Hematopoietic multipotent progenitor cell (in vitro differentiated cells): ENCODE results near the gene TRPM8. TPM values are rescaled to one million over a fixed set of nuclear protein-coding genes. Genes with fewer than 3 reads are reported as not detected.
A peak's percentile ranks its signal among the peaks of the same experiment; 100 is the strongest.

Source experiments
- DNase-seq, 3 donors: peaks; one replicate each; pipeline ENCODE4 v3.0.0-alpha.2; 2011 to 2015; ENCODE audit warnings: low read depth in 2 of 3, low spot score in 2 of 3
- total RNA-seq: library from RNA; depleted of rRNA; stranded (reverse); fragments of >200 nt; gene quantifications from one replicate; pipeline ENCODE4 v1.2.3, GENCODE V29; 2012

Gene TRPM8
- total RNA-seq, 1 donor, result not detected

GRCh38 chr2:233972941-233973575 is 55.9 kb downstream of the TRPM8 start:
- DNase-seq, result no peak

DNA sequence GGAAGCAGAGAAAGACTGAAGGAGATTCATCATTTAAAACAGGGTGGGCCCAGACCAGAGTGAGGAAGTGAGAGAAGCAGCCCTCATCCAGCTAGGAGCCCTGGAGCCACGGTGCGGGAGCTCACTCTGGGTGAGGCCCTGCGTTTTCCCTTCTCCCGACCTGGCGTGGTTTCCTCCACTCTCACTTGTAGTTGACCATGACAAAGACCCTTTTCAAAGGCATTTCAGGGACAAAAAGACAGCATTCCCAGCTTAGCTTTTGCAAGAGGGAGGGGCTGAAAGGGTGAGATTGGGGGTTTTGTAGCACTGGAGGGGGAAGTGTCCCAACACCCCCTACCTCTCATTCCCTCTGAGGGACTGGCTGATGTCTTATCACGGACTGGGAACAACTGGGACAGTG is 56.6 kb downstream of the TRPM8 start:
- no peak for DNase-seq

- DNase-seq, result peak in 2 of 3 donors; percentile 5 to 13
Measured at GRCh38 chr2:233974530-233975071, 57.4 kb downstream of the TRPM8 start.

- DNase-seq, result no peak
Measured at GRCh38 chr2:233976087-233976486, 58.9 kb downstream of the TRPM8 start.

DNA sequence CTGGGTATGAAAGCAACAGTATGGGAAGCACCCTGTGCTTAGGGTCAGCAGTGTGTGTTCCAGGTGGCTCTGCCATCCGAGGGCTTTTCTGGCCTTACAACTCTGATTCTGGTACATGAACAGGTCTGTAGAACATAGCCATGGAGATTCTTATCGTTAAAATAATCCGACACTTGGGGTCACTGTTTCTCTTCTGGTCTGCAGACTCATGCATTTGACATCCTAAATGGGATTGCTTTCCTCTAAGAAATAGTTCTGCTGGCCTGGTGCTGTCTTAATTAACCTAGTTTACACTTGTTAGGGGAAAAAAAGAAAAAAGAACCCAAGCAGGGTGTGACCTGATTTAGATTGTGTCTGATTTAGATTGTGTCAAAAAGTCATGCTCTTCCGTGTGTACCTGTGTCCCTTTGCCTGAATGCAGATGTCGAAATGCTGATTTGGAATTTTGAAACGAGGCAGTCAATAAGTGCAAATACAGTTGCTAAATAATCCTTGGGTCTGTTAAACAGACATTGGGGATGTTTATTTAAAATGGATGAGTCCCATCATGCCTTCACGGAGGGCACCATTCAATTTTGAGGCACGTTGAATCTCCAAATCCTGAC is 59.6 kb downstream of the TRPM8 start:
- DNase-seq, result peak; percentile 32 to 68 (median 37)

DNA sequence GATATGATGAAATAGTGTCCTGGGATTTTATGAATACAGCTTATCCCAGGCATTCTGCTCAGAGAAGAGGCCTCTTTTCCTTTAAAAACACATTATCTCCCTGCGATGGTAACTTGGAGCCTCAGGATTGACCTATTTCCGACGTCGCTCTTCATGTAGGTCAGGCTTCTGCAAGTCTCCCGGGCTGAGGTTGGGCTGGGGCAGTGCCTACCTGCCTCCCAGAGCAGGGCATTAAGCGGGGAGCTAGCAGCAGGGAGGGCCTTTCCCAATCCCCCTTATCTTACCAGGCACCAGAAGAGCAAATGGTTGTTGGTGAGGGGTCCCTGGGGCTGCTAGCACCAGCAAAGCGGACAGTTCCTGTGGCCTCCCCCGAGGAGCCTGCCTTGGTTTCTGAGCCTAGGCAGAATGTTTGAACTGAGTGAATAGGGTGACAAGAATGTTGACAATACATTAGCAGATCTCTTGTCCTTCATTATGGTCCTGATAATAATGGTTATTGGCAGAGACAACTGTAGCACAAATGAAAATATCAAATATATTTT is 60.2 kb downstream of the TRPM8 start:
- no peak for DNase-seq

- no peak for DNase-seq
Measured at GRCh38 chr2:233979748-233980147, 62.6 kb downstream of the TRPM8 start.

DNA sequence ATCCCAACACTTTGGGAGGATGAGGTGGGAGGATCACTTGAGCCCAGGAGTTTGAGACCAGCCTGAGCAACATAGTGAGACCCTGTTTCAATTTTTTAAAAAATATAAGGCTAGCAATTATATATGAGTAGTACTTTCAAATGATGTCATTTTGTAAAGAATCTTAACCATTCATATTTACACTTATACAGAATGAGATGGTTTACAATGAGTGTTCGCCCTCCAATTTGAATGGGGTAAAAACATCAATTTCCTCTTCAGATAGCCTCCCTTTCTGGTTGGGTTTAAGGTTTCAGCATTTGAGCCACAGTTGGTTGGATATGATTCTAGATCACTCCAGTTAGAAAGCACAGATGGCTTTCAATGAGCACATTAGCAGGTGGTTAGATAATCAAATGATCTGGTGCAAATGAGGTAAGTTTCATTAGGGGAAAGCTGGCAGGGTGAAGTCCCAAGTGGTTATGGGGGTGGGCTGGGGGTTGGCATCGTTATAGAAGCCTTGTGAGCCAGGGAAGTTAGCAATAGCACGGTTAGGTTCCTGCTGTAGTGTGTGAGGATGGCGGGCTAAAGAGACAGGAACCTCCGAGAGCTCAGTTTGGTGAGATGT is 63.9 kb downstream of the TRPM8 start:
- no peak for DNase-seq

DNA sequence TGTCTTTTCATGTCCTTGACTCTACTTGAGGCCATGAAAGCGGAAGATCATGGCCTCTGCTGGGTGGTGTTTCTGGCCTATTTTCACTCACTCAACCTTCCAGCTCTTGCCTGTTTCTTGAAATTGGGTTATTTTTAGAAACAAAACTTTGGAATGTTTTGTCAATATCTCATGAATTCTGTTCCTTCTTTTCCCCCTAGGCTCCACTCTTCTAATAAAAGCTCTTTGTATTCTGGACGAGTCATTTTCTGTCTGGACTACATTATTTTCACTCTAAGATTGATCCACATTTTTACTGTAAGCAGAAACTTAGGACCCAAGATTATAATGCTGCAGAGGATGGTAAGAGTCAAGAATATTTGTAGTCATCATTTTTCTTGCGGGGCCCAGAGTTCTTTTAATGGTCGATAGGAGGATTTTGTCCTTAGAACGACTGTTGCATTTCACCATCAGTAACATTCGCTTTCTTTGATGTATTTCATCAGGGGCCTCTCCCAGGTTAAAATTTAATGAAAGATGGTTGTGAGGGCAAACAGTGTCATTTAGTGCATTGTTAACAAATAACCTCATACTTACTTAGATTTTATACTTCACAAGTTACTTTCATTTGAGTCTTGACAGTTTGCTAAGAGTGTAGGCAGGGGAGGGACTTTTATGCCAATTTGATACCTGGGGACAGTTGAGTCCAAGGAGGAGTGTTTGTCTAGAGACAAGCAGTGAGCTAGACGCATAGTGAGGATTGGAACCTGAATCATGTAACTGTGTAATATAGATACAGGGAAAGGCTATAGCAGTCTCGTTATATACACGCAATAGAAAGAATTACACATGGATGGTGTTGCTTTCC is 64.6 kb downstream of the TRPM8 start:
- DNase-seq, result no peak

DNA sequence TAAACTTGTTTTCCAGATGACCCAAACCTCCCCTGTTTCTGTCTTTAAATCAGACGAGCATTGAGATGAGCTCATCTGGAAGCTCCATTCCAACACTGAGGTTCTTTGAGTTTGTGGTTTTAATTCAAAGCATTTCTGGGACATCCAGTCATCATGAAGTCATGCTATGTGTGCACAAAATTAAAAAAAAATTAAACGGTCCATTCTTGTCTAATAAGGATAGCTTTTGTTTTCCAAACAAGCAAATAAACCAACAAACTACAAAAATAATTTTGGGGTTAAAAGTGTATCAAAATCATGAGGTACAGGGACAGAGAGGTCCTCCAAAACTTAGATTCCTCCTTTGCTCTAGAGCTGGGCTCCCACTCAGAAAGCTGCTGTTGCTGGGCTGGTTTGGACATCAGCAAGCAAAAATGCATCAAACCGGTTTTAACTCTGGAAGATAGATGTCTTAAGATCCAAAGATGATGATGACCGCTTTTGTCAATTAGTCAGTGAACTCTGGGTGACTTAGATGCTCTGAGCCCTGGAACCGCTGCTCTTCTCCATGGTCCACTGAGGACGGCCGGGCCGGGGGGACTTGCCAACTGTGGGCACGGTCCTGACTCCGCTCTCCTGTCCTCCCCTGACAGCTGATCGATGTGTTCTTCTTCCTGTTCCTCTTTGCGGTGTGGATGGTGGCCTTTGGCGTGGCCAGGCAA is 65.4 kb downstream of the TRPM8 start:
- no peak for DNase-seq

DNA sequence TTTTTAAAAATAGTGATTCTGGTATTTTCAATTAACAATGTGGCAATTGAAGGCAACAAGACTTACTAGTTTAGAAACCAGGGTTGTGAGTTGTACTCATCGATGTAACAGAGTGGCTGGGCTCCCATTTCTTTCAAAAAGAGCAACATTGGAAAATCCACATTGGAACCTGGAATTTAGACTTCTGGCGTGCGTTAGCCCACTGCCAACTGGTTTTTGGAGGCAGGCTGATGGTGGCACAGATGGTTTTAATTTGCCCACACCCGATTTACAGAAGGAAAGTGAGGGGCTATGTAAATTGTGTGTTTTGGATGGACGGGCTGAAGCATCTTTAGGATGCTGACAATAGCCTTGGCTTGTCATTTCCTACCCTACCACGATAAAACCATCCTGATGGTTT is 66.3 kb downstream of the TRPM8 start:
- no peak for DNase-seq

DNA sequence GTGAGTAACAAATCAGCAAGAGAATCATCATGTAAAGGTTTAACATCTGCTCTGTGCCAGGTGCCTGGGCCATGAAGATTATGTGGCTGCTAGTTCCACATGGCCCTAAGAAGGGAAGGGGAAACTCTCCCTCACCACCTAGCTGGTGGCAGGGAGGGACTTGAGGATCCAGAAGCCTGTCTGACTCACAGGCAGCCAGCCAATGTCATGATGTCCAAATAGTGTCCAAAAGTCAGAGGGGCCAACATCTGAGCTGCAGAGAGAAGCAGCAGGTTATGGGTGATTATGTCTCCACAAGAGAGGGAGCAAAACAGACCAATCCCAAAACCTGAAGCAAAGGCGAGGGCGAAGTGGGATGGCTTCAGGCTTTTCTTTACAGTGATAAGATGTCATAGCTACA is 71.4 kb downstream of the TRPM8 start:
- no peak for DNase-seq

GRCh38 chr2:233989221-233989858 is 72.2 kb downstream of the TRPM8 start:
- no peak for DNase-seq

GRCh38 chr2:233990261-233990798 is 73.2 kb downstream of the TRPM8 start:
- peak in 1 of 3 donors; percentile 35 for DNase-seq

GRCh38 chr2:233991196-233991595 is 74.0 kb downstream of the TRPM8 start:
- no peak for DNase-seq

DNA sequence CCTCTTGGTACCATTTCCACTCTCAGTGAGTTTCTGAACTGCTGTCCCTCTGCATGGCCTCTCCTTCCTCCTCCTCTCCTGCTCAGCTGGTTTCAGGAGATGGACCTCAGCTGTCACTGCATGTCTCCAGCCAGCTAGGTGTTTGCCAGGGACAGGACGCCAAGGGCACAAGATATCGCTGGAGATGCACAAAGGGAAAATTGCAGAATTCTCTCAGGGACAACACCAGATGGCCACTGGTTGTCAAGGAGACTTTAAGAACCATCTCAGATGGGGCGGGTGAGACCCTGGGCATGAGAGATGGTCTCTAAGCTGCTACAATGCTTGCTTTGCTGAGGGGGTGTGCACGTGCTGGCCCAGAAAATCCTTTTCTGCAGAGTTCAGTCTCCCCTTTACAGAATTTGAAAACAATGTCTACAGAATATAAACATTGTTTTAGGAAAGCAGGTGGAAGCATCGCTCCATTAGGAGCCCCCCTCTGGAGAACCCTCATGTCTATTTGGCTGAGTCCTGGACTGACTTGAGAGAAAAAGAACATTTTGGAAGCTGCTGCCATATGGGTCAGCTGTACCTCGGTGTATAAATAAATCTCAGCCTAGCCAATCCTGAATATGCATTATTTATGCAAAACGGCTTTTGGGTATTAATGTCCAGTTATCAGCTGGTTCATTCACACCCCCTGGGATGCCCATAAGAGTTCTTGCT is 75.5 kb downstream of the TRPM8 start:
- no peak for DNase-seq

DNA sequence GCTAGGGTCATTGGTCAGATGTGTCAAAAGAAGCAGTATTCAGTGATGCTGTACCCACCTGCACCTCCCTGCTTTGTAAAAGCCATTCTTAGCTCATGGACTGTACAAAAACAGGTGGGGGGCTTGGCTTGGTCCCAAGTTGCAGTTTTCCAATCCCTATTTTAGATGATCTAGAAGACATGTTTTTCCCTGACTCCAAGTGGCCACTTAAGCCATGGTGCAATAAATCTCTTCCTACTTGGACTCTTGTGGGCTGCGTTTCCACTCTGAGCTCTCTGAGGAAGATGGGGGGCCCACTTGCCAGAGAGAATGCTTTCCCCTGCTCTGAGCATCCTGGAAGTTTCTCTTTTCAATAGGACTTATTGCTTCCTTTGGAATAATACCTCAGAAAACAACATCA is 76.3 kb downstream of the TRPM8 start:
- DNase-seq, result no peak

DNA sequence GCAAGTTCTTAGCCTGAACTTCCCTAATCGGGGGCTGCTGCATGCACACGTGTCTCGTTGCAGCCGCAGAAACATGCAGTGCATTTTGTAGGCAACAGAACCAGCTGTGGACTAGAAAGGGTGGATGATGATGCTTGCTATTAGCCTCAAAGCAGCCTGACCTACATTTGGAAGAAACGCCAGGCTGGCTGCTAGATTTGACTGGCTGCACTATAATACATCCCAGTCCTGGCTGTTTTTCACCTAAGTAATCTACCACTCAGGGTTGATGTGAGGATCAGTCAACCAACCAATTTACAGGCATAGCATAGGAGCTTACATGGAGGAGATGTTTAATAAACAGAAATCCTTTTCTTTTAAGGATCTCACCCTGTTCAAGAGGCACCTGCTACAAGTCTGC is 77.0 kb downstream of the TRPM8 start:
- no peak for DNase-seq

- no peak for DNase-seq
Measured at GRCh38 chr2:233996000-233996399, 78.8 kb downstream of the TRPM8 start.
